Kidney glomerular epithelial cell (primary cell): ENCODE data around the gene AIFM1.
A peak's percentile ranks its signal among the peaks of the same experiment; 100 is the strongest.

Experiments used
- DNase-seq: peaks from one replicate; lab custom pipeline; 2025; lab: John Stamatoyannopoulos, UW

The AIFM1 gene

GRCh38 chrX:130170752-130171445, 5.3 kb upstream of the AIFM1 start:
- no peak for DNase-seq

DNA sequence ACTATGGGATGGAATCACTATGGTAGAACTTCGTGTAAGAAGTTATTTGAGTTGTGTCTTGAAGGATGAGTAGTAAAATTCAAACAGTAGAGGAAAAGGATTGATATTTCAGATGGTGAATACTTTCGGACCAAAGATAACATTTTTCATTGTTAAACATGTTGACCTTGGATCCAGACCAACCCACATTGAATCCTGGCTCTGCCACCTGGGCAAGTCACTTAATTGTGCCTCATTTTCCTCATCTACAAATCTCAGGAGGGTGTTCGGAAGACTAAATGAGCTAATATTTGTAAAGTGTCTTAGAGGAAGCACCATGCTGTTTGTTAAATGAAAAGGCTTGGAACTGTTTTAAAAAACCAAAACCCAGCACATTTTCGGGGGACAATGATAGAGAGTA, 1.4 kb upstream of the AIFM1 start:
- no peak for DNase-seq

GRCh38 chrX:130166503-130166777, 799 bp upstream of the AIFM1 start:
- no peak for DNase-seq

DNA sequence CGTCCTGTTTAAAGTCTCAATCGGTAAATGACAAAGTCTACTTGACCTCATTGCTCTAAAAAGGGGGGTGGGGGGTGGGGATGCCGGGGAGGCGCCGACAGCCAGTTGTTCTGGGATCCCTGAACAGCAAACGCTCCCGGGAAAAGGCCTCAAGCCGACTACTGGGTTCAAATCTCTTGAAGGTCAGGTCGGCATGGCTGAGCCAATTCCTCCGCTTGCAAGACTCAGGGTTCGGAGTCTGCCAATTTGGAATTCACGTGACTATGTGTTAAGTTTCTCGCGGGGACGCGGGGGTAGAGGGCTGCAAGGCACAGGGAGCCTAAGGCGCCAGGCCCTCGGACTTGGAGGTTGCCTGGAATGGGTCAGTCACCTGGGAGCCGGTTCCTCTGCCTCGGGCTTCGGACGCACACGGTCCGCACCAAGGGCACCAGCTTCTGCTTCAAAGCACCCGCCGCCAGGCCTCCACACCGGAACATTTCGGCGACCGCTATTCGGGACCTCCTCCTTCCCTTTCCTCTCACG, 399 bp downstream of the AIFM1 start:
- no peak for DNase-seq

DNA sequence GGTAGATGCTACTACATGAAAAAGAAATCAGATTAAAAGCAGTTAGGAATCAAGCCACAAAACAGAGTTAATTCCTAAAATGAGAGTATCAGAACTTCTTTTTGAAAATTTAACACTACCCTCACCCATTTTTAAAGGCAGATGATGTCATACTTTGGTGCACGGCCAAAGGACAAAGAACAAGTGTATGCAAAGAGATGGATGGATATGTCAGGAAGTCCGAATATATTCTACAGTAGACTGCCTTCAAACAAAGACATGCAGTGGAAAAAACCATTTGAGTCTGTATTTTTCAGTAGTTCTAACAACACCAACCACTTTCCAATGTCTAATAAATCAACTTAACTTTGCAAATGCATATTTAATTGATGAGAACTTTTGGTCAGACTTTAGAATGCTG, 2.2 kb downstream of the AIFM1 start:
- no peak for DNase-seq

GRCh38 chrX:130162094-130162735, 3.4 kb downstream of the AIFM1 start:
- peak; percentile 31 for DNase-seq

GRCh38 chrX:130159776-130160175, 5.9 kb downstream of the AIFM1 start:
- DNase-seq, result no peak

GRCh38 chrX:130158311-130158710, 7.3 kb downstream of the AIFM1 start:
- DNase-seq, result no peak

GRCh38 chrX:130155564-130155963, 10.1 kb downstream of the AIFM1 start:
- DNase-seq, result no peak

GRCh38 chrX:130147631-130148030, 18.0 kb downstream of the AIFM1 start:
- DNase-seq, result no peak

DNA sequence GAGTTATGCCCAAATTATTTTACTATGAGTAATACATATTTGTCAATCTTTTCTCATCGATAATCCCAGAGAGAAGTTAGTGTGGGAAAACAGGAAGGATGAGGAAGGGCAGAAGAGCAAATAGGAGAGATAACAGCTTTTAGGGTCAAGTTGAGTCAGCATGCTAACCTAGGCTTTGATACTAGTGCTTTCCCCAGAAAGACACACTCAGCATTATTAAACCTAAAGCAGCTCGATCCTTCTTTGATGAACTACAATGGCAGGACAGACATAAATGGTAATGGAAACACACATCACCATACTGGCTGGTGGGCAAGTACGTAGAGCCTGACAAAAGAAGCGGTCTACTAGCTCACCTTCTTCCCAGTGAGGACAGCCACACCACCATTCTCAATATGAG, 20.5 kb downstream of the AIFM1 start:
- no peak for DNase-seq

DNA sequence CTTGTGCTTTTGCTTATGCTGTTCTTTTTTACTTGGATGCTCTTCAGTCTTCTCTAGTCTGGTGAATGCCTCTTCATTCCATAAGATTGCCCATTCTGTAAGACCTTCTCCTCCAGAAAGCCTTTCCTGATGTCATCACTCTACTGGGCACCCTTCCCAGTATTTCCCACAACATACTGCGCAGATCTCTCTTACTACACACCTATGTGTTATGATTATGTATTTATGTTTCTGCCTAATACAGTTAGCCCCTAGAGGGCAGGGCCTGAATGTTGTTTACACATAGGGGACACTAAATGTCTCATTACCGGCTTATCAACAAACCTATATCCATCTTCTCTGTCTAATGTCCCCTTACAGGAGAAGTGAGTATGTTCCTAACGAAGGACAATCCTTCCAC, 21.1 kb downstream of the AIFM1 start:
- DNase-seq, result no peak

DNA sequence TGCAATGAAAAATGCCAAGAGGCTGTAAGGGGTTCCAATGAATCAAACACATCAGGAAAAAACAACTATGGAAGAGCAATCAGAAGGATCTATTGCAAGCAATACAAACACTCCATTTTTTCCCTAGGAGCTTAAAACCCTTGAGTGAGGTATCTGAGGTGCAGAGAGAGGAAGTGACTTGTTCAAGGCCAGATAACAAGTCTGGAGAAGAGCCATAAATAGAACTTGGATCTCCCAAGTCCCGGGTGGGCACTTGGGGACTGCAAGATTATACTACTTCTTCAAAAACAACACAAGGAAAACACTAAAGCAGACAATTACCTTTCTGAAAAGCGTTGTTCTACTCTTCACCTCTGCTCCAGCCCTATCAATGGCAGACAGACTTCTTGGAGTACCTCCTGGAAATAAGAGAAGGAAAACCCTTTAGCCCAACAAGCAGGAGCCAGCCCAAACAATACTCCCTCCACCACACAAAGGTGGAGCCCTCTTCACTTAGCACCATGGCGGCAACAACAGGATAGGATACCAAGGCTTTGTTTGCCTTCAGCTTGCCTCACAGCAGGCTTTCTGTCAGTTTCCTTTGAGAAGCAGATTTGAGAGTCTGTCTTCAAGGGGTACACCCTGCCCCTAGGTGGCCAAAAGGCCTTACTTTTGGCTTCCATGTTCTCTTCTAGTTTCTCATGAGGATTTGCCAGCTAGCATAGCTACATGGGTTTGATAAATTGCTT, 26.0 kb downstream of the AIFM1 start:
- no peak for DNase-seq

DNA sequence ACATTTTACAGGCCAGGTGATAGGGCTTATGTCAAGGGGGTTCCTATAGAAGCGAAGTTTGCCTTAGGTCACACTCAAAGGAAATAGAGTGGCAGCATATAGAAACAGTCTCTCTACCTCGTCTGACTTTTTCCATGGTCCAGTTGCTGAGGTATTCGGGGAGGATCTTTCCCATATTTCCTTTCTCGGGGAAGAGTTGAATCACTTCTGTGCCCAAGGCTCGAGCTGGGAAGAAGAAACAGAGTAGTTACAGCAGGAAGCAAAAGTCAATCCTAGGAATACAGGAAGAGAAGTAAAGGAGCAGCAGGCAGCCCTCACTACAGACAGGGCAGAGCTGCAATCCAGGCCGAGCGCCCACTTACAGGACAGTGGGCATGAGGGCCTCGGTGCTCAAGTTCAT, 28.7 kb downstream of the AIFM1 start:
- peak; percentile 23 for DNase-seq

DNA sequence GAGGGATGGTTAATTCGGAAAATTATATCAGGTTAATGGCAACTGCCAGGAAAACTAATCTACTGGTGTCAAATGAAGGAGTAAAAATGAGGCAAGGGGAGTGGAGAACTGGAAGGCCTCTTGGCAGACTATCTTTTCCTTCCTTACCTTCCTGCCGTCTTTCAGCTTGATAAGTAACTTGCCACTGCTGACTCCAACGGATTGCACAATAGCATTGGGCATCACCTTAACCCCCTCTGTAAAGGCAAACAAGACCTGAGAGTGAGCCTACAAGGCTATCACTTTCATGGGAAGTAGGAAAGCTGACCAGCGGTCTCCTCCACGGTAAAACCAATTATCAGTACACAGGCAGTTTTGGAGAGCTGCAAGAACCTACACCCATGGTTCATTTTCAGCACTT, 29.1 kb downstream of the AIFM1 start:
- DNase-seq, result no peak

- DNase-seq, result no peak
These were observed 34.7 kb downstream of the AIFM1 start for GRCh38 chrX:130130990-130131389.

- no peak for DNase-seq
These were observed 40.4 kb downstream of the AIFM1 start for GRCh38 chrX:130125091-130125874.

DNA sequence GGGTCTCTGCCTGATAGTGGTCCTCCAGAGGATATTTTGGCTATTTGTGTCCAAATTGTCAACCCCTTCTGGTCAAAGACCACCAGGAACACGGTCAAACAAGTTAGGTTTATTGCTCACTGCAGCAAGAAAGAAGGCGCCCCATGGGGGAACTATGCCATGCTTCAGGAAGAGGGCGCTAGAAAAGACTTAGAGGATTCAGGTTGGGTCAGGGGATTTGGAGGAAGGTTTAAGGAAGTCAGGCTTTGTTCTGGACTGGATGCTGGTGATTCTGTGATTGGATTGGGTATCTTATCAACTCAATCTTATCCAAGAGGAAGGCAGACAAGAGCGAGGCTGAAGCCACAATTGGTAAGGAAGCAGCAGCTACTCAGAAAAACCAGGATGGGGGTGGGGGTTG, 41.1 kb downstream of the AIFM1 start:
- DNase-seq, result no peak

GRCh38 chrX:130121505-130121800, 44.2 kb downstream of the AIFM1 start:
- no peak for DNase-seq

- DNase-seq, result peak; percentile 18
These were observed 44.7 kb downstream of the AIFM1 start for GRCh38 chrX:130120746-130121504.

DNA sequence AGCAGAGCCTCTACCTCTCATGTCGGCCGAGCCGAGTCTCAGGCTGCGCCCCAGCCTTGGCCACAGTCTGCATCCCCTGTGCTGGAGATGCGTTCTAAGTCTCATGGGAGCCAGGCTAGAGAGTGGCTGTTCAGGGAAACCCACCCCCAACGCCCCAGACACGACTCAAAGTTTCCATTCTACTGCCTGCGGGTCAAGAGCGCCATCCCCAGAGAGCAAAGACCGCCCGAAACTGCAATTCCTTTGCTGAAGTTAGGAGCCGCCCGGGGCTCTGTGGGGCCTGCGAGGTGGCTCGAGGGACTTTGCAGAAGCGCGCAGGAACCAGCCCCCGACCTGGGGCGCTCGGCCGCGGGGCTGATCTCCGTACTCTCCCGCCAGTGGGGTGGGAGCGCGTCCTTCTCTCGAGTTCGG, 45.3 kb downstream of the AIFM1 start:
- no peak for DNase-seq

- DNase-seq, result no peak
These were observed 46.2 kb downstream of the AIFM1 start for GRCh38 chrX:130119312-130119898.
